HG03175 (cell line): ENCODE results near the gene MMP8.
"Not testable (repeated sequence)": the region's sequence is repeated elsewhere in the genome, so short reads cannot be mapped to it uniquely, and the experiment has no call there.

ENCODE experiments used
- ATAC-seq: cut with Tn5 transposase; IDR thresholded peaks from one replicate; pipeline ENCODE4 v1.9.1; 2021; ENCODE audit warnings: mild to moderate bottlenecking, moderate library complexity; ENCODE audit not compliant: unreplicated experiment

MMP8 gene

GRCh38 chr11:102724904-102725500 is at the start of gene MMP8:
Gene MMP8, minus strand, starts transcription at chr11:102724954. Its CDS starts 99 bp downstream, at chr11:102724855.
- ATAC-seq = no peak

- ATAC-seq = no peak
Observed at GRCh38 chr11:102773386-102773785, 48.6 kb upstream of the MMP8 start.

- no peak for ATAC-seq
Observed at GRCh38 chr11:102771351-102771750, 46.6 kb upstream of the MMP8 start.

GRCh38 chr11:102770191-102770590 is 45.4 kb upstream of the MMP8 start:
- no peak for ATAC-seq

GRCh38 chr11:102767800-102768199 is 43.0 kb upstream of the MMP8 start:
- no peak for ATAC-seq

GRCh38 chr11:102763440-102763839 is 38.7 kb upstream of the MMP8 start:
- no peak for ATAC-seq

- ATAC-seq = no peak
Observed at GRCh38 chr11:102762361-102762767, 37.6 kb upstream of the MMP8 start.

GRCh38 chr11:102761646-102762238 is 37.0 kb upstream of the MMP8 start:
- no peak for ATAC-seq

- ATAC-seq = no peak
Observed at GRCh38 chr11:102760344-102761035, 35.7 kb upstream of the MMP8 start.

- no peak for ATAC-seq
Observed at GRCh38 chr11:102757823-102758549, 33.2 kb upstream of the MMP8 start.

GRCh38 chr11:102753267-102753666 is 28.5 kb upstream of the MMP8 start:
- ATAC-seq = no peak

- ATAC-seq = no peak
Observed at GRCh38 chr11:102751673-102752072, 26.9 kb upstream of the MMP8 start.

GRCh38 chr11:102749101-102749722 is 24.5 kb upstream of the MMP8 start:
- ATAC-seq = no peak

- not testable (repeated sequence) for ATAC-seq
Observed at GRCh38 chr11:102746746-102747578, 22.2 kb upstream of the MMP8 start.

GRCh38 chr11:102734650-102735049 is 9.9 kb upstream of the MMP8 start:
- ATAC-seq = no peak

GRCh38 chr11:102733232-102733875 is 8.6 kb upstream of the MMP8 start:
- ATAC-seq = peak; percentile 89

- ATAC-seq = not testable (repeated sequence)
Observed at GRCh38 chr11:102730944-102731343, 6.2 kb upstream of the MMP8 start.

- no peak for ATAC-seq
Observed at GRCh38 chr11:102729849-102730815, 5.4 kb upstream of the MMP8 start.

- ATAC-seq = no peak
Observed at GRCh38 chr11:102727890-102728289, 3.1 kb upstream of the MMP8 start.
